Aorta (tissue), 5 donors: ENCODE data around the gene SP140. TPM values are rescaled to one million over a fixed set of nuclear protein-coding genes. Genes with fewer than 3 reads are reported as not detected.

ENCODE experiments used
- ATAC-seq: fragments of 200-7000 bp; cut with Tn5 transposase; one replicate; pipeline ENCODE4 v1.9.1; 2022; ENCODE audit warnings: moderate library complexity; ENCODE audit not compliant: low FRiP score
- DNase-seq, 2 donors: peaks; one replicate each; pipeline ENCODE4 v3.0.0-alpha.2; 2020
- H3K27ac ChIP-seq, 2 donors: one replicate each; pipeline ENCODE4 v1.5.1; 2013; ENCODE audit warnings: low read length in 2 of 2, mild to moderate bottlenecking in 2 of 2, moderate library complexity in 2 of 2, control low read depth in 1 of 2, inconsistent platforms in 1 of 2, low read depth in 1 of 2
- H3K27me3 ChIP-seq, 2 donors: one replicate each; pipeline ENCODE4 v1.6.1; 2013; ENCODE audit warnings: control low read depth in 1 of 2, low read length in 1 of 2, mild to moderate bottlenecking in 1 of 2, moderate library complexity in 1 of 2; ENCODE audit not compliant: insufficient read depth in 2 of 2, control insufficient read depth in 1 of 2
- H3K36me3 ChIP-seq, 2 donors: one replicate each; pipeline ENCODE4 v1.6.1; 2013; ENCODE audit warnings: control low read depth in 1 of 2, low read length in 1 of 2, mild to moderate bottlenecking in 1 of 2; ENCODE audit not compliant: insufficient read depth in 2 of 2, control insufficient read depth in 1 of 2
- H3K4me1 ChIP-seq, 2 donors: one replicate each; pipeline ENCODE4 v1.6.1; 2013; ENCODE audit warnings: low read length in 2 of 2, control low read depth in 1 of 2, mild to moderate bottlenecking in 1 of 2, moderate library complexity in 1 of 2; ENCODE audit not compliant: insufficient read depth in 2 of 2, control insufficient read depth in 1 of 2
- H3K4me3 ChIP-seq, 2 donors: one replicate each; pipeline ENCODE4 v1.5.1; 2013; ENCODE audit warnings: low read length in 2 of 2, control low read depth in 1 of 2, mild to moderate bottlenecking in 1 of 2
- H3K9me3 ChIP-seq: one replicate; pipeline ENCODE4 v1.6.1; 2013; ENCODE audit warnings: mild to moderate bottlenecking, low read length; ENCODE audit not compliant: control insufficient read depth
- WGBS, 2 donors: extraction: QIAGEN DNeasy Blood & Tissue Kit; methylation state at CpG; one replicate each; pipeline ENCODE4 v1.1.7; 2013; 5-methylcytosine and 5-hydroxymethylcytosine counted together
- intact Hi-C, 2 donors: fragments of 100-400 bp; cut with DNase I; formaldehyde crosslinking; loops; one replicate each; pipeline versions ENCODE4 v1.14.2 to v1.15.0; 2022
- polyA plus RNA-seq, 2 donors: library from polyadenylated mRNA; stranded (reverse); fragments of 200-250 nt; gene quantifications; one replicate each; pipeline ENCODE4 v1.2.3, GENCODE V29; 2013
- total RNA-seq, 2 donors: library from RNA; stranded (reverse); fragmentation: NEBNext Ultra II Directional; extraction: Animal tissue kit (Norgen Biotek cat#: 25700); gene quantifications; one replicate each; pipeline ENCODE4 v1.2.1, GENCODE V29; 2021
- donor health status: healthy with polysubstance abuse.
- donor health status: Bipolar disorder and iron deficiency.
- donor health status: DM: no; HTN: no; CAD: no.
- donor health status: DM: no; HTN: no; CAD: no.
- donor health status: DM: yes; HTN: yes; CAD: no.

The SP140 gene
- total and polyA plus RNA-seq, 4 donors = 0.13 to 4.1 (median 1.4) TPM

DNA sequence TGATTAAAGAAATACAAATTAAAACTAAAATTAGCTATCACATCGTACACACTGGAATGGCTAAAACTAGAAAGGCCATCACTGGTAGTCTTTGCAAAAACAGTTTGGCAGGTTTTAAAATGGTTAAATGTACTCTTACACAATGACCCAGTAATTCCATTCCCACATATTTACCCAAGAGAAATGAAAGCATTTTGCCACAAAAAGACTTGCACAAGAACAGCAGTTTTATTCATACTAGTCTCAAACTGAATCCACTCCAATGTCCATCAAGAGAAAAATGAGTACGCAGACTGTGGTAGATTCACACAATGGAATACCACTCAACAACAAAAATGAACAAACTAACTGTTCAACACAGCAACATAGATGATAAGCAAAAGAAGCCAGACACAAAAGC, 130.5 kb downstream of the SP140 start:
- 67 to 68% methylated on average over 2 of the region's 2 CpGs for WGBS, 2 donors
- intact Hi-C loops = no loop called here

DNA sequence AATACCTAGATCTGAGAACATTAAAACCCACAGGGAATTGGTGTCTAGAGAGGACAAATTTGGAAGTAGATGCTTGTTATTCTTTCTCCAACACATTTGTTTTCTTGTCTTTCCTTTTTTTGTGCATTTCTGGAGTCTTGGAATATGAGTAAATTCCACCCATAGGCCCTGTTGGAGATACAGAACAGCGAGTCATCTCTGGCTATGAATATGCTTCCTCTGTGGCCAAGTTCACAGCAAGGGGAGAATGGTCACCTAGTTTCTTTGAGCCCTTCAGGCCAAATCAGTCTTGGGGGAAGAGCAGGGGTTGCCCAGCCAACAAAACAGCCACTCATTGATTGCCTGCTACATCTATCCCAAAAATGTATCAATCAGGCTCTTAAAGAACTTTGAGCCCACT, 132.8 kb downstream of the SP140 start:
- H3K27ac ChIP-seq = no peak overlapping the region
- DNase-seq (no peak), ATAC-seq (no peak)
- H3K4me1 ChIP-seq = no peaks in the 10 kb centered on the region
- H3K36me3 ChIP-seq = peaks cover 8% of the 10 kb centered on the region in 2 donors
- 89 to 92% methylated on average over 1 of the region's 1 CpG for WGBS, 2 donors
- H3K4me3 ChIP-seq = no peak overlapping the region
- no peaks in the 10 kb centered on the region for H3K9me3 ChIP-seq
- intact Hi-C loops = no loop called here
- no peaks in the 10 kb centered on the region for H3K27me3 ChIP-seq

More for the DNA sequence above, 130.5 kb downstream of the SP140 start:
- no peak overlapping the region for H3K4me3 ChIP-seq
- H3K27ac ChIP-seq = no peak overlapping the region
- no peaks in the 10 kb centered on the region for H3K4me1 ChIP-seq
- peaks cover 4 to 6% of the 10 kb centered on the region in 2 donors for H3K36me3 ChIP-seq
- no peaks in the 10 kb centered on the region for H3K9me3 ChIP-seq
- H3K27me3 ChIP-seq = no peaks in the 10 kb centered on the region
- DNase-seq (no peak), ATAC-seq (no peak)

DNA sequence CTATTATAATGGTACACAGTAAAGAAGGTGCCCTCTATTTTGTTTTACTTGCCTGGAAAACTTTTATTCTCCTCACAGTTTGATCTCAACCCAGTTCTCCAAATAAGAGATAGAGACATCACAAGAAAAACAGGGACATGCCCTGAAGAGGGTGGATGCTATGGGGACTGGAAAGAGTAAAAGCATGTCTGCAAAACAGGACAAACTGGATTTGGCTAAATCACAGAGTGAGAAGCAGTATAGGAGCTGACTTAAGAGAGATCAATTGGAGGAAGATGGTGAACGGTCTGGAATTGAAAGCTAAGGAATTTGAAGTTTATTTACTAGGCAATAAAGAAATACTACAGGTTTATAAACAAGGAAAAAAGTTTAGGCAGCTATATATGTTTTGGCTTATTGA, 134.5 kb downstream of the SP140 start:
- Histone ChIP-seq H3K27ac (no peak overlapping the region), H3K27me3 (no peaks in the 10 kb centered on the region), H3K4me3 (no peak overlapping the region), H3K9me3 (no peaks in the 10 kb centered on the region), H3K4me1 (no peaks in the 10 kb centered on the region), H3K36me3 (peaks cover 8% of the 10 kb centered on the region in 2 donors)
- 48 to 63% methylated on average over 1 of the region's 1 CpG for WGBS, 2 donors
- ATAC-seq (no peak), DNase-seq (no peak)
- intact Hi-C loops = no loop called here

DNA sequence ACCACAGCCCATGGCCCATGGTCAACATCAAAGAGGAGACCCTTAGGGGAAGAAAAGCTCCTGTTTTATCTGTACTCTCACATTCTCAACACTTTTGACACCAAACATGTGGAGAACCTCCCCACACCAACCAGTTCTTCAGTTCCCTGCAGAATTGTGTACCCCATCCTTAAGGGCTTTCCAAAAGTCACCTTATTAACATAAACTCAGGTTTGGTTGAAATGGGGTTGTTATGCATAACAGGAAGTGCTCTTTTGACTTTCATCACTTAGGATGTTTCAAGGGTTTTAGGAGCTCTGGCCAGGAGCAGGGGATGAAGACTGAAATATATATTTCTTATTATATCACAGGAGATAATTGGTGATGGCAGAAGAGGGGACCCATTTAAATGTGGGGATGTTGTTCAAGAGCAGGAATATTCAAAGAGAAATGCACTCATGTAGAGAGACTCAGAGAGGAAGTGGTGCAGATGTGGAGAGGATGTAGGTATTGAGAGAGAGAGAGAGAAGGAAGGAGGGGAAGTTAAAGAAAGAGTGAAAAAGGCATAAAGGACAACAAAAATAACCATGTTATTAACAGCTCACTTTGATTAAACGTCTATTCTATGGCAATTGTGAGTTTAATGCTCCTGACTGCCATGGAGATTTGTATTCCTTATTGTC, 136.6 kb downstream of the SP140 start:
- WGBS, 2 donors = 59 to 70% methylated on average over 1 of the region's 1 CpG

More for the DNA sequence above, 136.6 kb downstream of the SP140 start:
- no peak for DNase-seq
- H3K9me3 ChIP-seq = no peaks in the 10 kb centered on the region
- no peaks in the 10 kb centered on the region for H3K27me3 ChIP-seq
- H3K36me3 ChIP-seq = peaks cover 8% of the 10 kb centered on the region in 2 donors
- no peak overlapping the region for H3K4me3 ChIP-seq
- intact Hi-C loops = no loop called here
- H3K4me1 ChIP-seq = no peaks in the 10 kb centered on the region
- H3K27ac ChIP-seq = no peak overlapping the region
- no peak for ATAC-seq

Other genes with a start within 250 kb of the SP140 start
- gene SLC16A14, start 156.8 kb upstream of the SP140 start, total RNA-seq = 1 to 10 TPM; 2.0 to 6.0 TPM
- gene SLC16A14, start 156.8 kb upstream of the SP140 start, polyA plus RNA-seq = under 1 TPM; 0.13 to 0.36 TPM
- gene SP110, start 5.8 kb upstream of the SP140 start, total RNA-seq = 10 to 100 TPM; 22.4 to 46.1 TPM
- 10 to 100 TPM; 10.5 to 19.0 TPM for gene SP110, start 5.8 kb upstream of the SP140 start, polyA plus RNA-seq
- 10 to 100 TPM; 13.9 to 21.8 TPM for gene SP140L, start 101.5 kb downstream of the SP140 start, total RNA-seq
- 10 to 100 TPM in 1 of 2 donors, 1 to 10 TPM in 1; 6.0 to 12.8 TPM for gene SP140L, start 101.5 kb downstream of the SP140 start, polyA plus RNA-seq
- 100 to 1,000 TPM; 122 to 171 TPM for gene SP100, start 190.5 kb downstream of the SP140 start, total RNA-seq
- gene SP100, start 190.5 kb downstream of the SP140 start, polyA plus RNA-seq = 10 to 100 TPM; 58.7 to 70.8 TPM